HEK293 (cell line): ENCODE measurements around the gene MRPL55.
A peak's percentile ranks its signal among the peaks of the same experiment; 100 is the strongest.

Source experiments
- AEBP2 ChIP-seq: fragments of 450-650 bp; formaldehyde crosslinking; IDR thresholded peaks from 2 replicates; pipeline ENCODE4 v1.5.1; 2016; ENCODE audit warnings: missing biosample characterization, missing genetic modification characterization, borderline replicate concordance
- ELK4 ChIP-seq: IDR thresholded peaks from 2 replicates; pipeline ENCODE4 v1.6.1; 2011; ENCODE audit warnings: mild to moderate bottlenecking, low read depth, low read length, borderline replicate concordance
- GLIS1 ChIP-seq: fragments of 450-650 bp; formaldehyde crosslinking; IDR thresholded peaks from 2 replicates; pipeline ENCODE4 v1.5.1; 2016; ENCODE audit warnings: missing biosample characterization, missing genetic modification characterization
- KLF1 ChIP-seq: fragments of 450-650 bp; formaldehyde crosslinking; IDR thresholded peaks from 2 replicates; pipeline ENCODE4 v1.5.1; 2016; ENCODE audit warnings: missing biosample characterization, missing genetic modification characterization
- KLF10 ChIP-seq: fragments of 450-650 bp; IDR thresholded peaks from 2 replicates; pipeline ENCODE4 v1.5.1; 2018; ENCODE audit warnings: missing biosample characterization, mild to moderate bottlenecking, missing genetic modification characterization
- KLF8 ChIP-seq: fragments of 450-650 bp; formaldehyde crosslinking; IDR thresholded peaks from 2 replicates; pipeline ENCODE4 v1.5.1; 2016; ENCODE audit warnings: missing biosample characterization, missing genetic modification characterization
- SALL2 ChIP-seq: fragments of 450-650 bp; formaldehyde crosslinking; IDR thresholded peaks from 2 replicates; pipeline ENCODE4 v1.5.0; 2017; ENCODE audit warnings: missing biosample characterization, mild to moderate bottlenecking, missing genetic modification characterization, borderline replicate concordance
- SCRT1 ChIP-seq: fragments of 450-650 bp; formaldehyde crosslinking; IDR thresholded peaks from 2 replicates; pipeline ENCODE4 v1.5.1; 2016; ENCODE audit warnings: missing biosample characterization, missing genetic modification characterization, borderline replicate concordance
- SP7 ChIP-seq: fragments of 450-650 bp; formaldehyde crosslinking; IDR thresholded peaks from 2 replicates; pipeline ENCODE4 v1.5.1; 2016; ENCODE audit warnings: missing biosample characterization, missing genetic modification characterization
- ZEB2 ChIP-seq: fragments of 450-650 bp; formaldehyde crosslinking; IDR thresholded peaks from 2 replicates; pipeline ENCODE4 v1.5.1; 2016; ENCODE audit warnings: missing biosample characterization, missing genetic modification characterization
- ZFHX2 ChIP-seq: fragments of 450-650 bp; formaldehyde crosslinking; conservative IDR thresholded peaks from 2 replicates; pipeline ENCODE4 v1.5.1; 2016; ENCODE audit warnings: missing biosample characterization, missing genetic modification characterization
- ZIC2 ChIP-seq: fragments of 450-650 bp; formaldehyde crosslinking; IDR thresholded peaks from 2 replicates; pipeline ENCODE4 v1.5.1; 2016; ENCODE audit warnings: missing biosample characterization, missing genetic modification characterization
- ZNF112 ChIP-seq: fragments of 450-650 bp; formaldehyde crosslinking; IDR thresholded peaks from 2 replicates; pipeline ENCODE4 v1.5.0; 2017; ENCODE audit warnings: missing biosample characterization, missing genetic modification characterization
- ZNF133 ChIP-seq: fragments of 450-650 bp; formaldehyde crosslinking; IDR thresholded peaks from 2 replicates; pipeline ENCODE4 v1.5.1; 2016; ENCODE audit warnings: missing biosample characterization, missing genetic modification characterization
- ZNF157 ChIP-seq: fragments of 450-650 bp; formaldehyde crosslinking; IDR thresholded peaks from 2 replicates; pipeline ENCODE4 v1.5.1; 2016; ENCODE audit warnings: missing biosample characterization, missing genetic modification characterization
- ZNF169 ChIP-seq: fragments of 450-650 bp; formaldehyde crosslinking; IDR thresholded peaks from 2 replicates; pipeline ENCODE4 v1.5.1; 2016; ENCODE audit warnings: missing biosample characterization, missing genetic modification characterization
- ZNF174 ChIP-seq: fragments of 450-650 bp; formaldehyde crosslinking; IDR thresholded peaks from 2 replicates; pipeline ENCODE4 v1.5.0; 2017; ENCODE audit warnings: missing biosample characterization, mild to moderate bottlenecking, missing genetic modification characterization
- ZNF211 ChIP-seq: fragments of 450-650 bp; formaldehyde crosslinking; IDR thresholded peaks from 2 replicates; pipeline ENCODE4 v1.5.1; 2016; ENCODE audit warnings: low read depth, missing biosample characterization, missing genetic modification characterization
- ZNF214 ChIP-seq: fragments of 450-650 bp; formaldehyde crosslinking; IDR thresholded peaks from 2 replicates; pipeline ENCODE4 v1.5.1; 2017; ENCODE audit warnings: missing biosample characterization, mild to moderate bottlenecking, missing genetic modification characterization, borderline replicate concordance
- ZNF280D ChIP-seq: fragments of 450-650 bp; formaldehyde crosslinking; IDR thresholded peaks from 2 replicates; pipeline ENCODE4 v1.5.1; 2016; ENCODE audit warnings: missing biosample characterization, missing genetic modification characterization
- ZNF335 ChIP-seq: fragments of 450-650 bp; formaldehyde crosslinking; conservative IDR thresholded peaks from 2 replicates; pipeline ENCODE4 v1.5.1; 2016; ENCODE audit warnings: missing biosample characterization, missing genetic modification characterization
- ZNF37A ChIP-seq: fragments of 450-650 bp; IDR thresholded peaks from 2 replicates; pipeline ENCODE4 v1.5.1; 2018; ENCODE audit warnings: missing biosample characterization, missing genetic modification characterization
- ZNF404 ChIP-seq: fragments of 450-650 bp; formaldehyde crosslinking; IDR thresholded peaks from 2 replicates; pipeline ENCODE4 v1.5.1; 2017; ENCODE audit warnings: missing biosample characterization, missing genetic modification characterization
- ZNF501 ChIP-seq: fragments of 450-650 bp; formaldehyde crosslinking; IDR thresholded peaks from 2 replicates; pipeline ENCODE4 v1.5.1; 2016; ENCODE audit warnings: missing biosample characterization, missing genetic modification characterization
- ZNF530 ChIP-seq: fragments of 450-650 bp; formaldehyde crosslinking; IDR thresholded peaks from 2 replicates; pipeline ENCODE4 v1.5.1; 2016; ENCODE audit warnings: low read depth, missing biosample characterization, missing genetic modification characterization
- ZNF548 ChIP-seq: fragments of 450-650 bp; formaldehyde crosslinking; IDR thresholded peaks from 2 replicates; pipeline ENCODE4 v1.5.1; 2016; ENCODE audit warnings: missing biosample characterization, missing genetic modification characterization
- ZNF747 ChIP-seq: fragments of 450-650 bp; formaldehyde crosslinking; IDR thresholded peaks from 2 replicates; pipeline ENCODE4 v1.5.1; 2016; ENCODE audit warnings: missing biosample characterization, missing genetic modification characterization
- ZNF843 ChIP-seq: fragments of 450-650 bp; formaldehyde crosslinking; IDR thresholded peaks from 2 replicates; pipeline ENCODE4 v1.5.1; 2016; ENCODE audit warnings: missing biosample characterization, missing genetic modification characterization
- TF ChIP-seq, protein P1 (sequence below): fragments of 450-650 bp; formaldehyde crosslinking; IDR thresholded peaks from 2 replicates; pipeline ENCODE4 v1.5.1; 2016; ENCODE audit warnings: missing biosample characterization, missing genetic modification characterization
- TF ChIP-seq, protein P2 (sequence below): fragments of 450-650 bp; formaldehyde crosslinking; conservative IDR thresholded peaks from 2 replicates; pipeline ENCODE4 v1.5.1; 2016; ENCODE audit warnings: low read depth, missing biosample characterization, missing genetic modification characterization

MRPL55 gene

DNA sequence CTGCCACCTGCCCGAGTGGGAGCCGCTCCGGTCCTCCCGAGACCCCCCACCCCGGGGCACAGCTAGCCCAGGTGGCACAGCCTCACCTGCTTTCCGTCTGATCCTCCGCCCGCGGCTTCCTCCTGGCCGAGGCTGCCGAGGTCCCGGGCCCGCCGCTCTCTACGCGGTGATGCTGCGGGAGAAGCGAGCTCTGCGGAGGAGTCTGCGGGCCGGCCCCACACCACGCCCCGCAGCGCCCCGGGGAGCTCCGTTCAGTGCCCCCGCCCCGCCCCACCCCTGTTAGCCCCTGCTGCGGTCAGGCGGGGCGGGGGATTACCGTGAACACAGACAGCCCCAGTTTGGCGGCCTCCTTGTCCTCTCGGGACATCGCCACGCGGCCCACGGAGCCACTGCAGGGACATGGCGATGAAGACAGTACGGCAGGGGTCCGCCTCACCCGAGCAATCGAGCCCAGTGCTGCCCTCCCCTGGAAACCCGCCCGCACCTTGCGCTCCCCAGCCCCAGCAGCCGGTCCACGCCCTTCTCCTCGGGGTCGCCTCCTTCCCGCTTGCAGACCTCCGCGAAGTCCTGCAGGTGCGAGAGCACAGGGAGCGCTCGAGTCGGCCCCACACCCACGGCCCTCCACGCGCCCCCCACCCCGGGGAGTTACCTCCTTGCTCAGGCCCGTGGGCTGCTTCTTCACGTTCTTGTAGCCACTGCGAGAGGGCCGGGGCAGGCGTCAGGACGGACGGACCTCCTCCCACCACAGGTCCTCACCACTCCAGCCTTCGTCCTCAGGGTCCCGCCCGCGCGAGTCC, 6.9 kb downstream of the MRPL55 start (continued):
- TF ChIP-seq, protein P1, sequence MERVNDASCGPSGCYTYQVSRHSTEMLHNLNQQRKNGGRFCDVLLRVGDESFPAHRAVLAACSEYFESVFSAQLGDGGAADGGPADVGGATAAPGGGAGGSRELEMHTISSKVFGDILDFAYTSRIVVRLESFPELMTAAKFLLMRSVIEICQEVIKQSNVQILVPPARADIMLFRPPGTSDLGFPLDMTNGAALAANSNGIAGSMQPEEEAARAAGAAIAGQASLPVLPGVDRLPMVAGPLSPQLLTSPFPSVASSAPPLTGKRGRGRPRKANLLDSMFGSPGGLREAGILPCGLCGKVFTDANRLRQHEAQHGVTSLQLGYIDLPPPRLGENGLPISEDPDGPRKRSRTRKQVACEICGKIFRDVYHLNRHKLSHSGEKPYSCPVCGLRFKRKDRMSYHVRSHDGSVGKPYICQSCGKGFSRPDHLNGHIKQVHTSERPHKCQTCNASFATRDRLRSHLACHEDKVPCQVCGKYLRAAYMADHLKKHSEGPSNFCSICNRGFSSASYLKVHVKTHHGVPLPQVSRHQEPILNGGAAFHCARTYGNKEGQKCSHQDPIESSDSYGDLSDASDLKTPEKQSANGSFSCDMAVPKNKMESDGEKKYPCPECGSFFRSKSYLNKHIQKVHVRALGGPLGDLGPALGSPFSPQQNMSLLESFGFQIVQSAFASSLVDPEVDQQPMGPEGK (tag by site-specific recombination) = peak; percentile 96
- TF ChIP-seq ZNF843 (tag by site-specific recombination) (no peak), ZNF112 (tag by site-specific recombination) (no peak), KLF10 (tag by site-specific recombination) (peak; percentile 31; the same call in 1 of the 2 replicates), SALL2 (tag by site-specific recombination) (no peak), KLF1 (tag by site-specific recombination) (peak; percentile 99), ZNF530 (tag by site-specific recombination) (no peak), ZIC2 (tag by site-specific recombination) (peak; percentile 91), ZNF335 (peak; percentile 99), ZNF501 (tag by site-specific recombination) (peak; percentile 89), ZNF174 (tag by site-specific recombination) (no peak), AEBP2 (tag by site-specific recombination) (no peak), ZNF157 (no peak), ZNF747 (no peak), ZNF280D (tag by site-specific recombination) (no peak), KLF8 (tag by site-specific recombination) (peak; percentile 93), ZNF133 (tag by site-specific recombination) (no peak), GLIS1 (peak; percentile 78; the same call in 1 of the 2 replicates), SP7 (tag by site-specific recombination) (peak; percentile 59; the same call in 1 of the 2 replicates), ZNF37A (no peak), ZNF404 (tag by site-specific recombination) (no peak), ZNF214 (no peak), ELK4 (no peak), ZEB2 (tag by site-specific recombination) (peak; percentile 75; the same call in 1 of the 2 replicates), SCRT1 (no peak), ZNF211 (tag by site-specific recombination) (no peak), ZFHX2 (tag by site-specific recombination) (peak; percentile 56), ZNF169 (tag by site-specific recombination) (no peak), ZNF548 (tag by site-specific recombination) (no peak)
- TF ChIP-seq, protein P2, sequence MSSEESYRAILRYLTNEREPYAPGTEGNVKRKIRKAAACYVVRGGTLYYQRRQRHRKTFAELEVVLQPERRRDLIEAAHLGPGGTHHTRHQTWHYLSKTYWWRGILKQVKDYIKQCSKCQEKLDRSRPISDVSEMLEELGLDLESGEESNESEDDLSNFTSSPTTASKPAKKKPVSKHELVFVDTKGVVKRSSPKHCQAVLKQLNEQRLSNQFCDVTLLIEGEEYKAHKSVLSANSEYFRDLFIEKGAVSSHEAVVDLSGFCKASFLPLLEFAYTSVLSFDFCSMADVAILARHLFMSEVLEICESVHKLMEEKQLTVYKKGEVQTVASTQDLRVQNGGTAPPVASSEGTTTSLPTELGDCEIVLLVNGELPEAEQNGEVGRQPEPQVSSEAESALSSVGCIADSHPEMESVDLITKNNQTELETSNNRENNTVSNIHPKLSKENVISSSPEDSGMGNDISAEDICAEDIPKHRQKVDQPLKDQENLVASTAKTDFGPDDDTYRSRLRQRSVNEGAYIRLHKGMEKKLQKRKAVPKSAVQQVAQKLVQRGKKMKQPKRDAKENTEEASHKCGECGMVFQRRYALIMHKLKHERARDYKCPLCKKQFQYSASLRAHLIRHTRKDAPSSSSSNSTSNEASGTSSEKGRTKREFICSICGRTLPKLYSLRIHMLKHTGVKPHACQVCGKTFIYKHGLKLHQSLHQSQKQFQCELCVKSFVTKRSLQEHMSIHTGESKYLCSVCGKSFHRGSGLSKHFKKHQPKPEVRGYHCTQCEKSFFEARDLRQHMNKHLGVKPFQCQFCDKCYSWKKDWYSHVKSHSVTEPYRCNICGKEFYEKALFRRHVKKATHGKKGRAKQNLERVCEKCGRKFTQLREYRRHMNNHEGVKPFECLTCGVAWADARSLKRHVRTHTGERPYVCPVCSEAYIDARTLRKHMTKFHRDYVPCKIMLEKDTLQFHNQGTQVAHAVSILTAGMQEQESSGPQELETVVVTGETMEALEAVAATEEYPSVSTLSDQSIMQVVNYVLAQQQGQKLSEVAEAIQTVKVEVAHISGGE = peak; percentile 37; the same call in 1 of the 2 replicates
